Measurements from ENCODE around the gene IL3.

Gene IL3

GRCh38 chr5:132057498-132058255, 2.8 kb upstream of the IL3 start:
- no peak for FAIRE-seq

GRCh38 chr5:132058646-132059042, 1.8 kb upstream of the IL3 start:
- FAIRE-seq, result no peak

- no peak for FAIRE-seq
These were observed 1.3 kb upstream of the IL3 start for GRCh38 chr5:132059043-132059695.

GRCh38 chr5:132059696-132060500, 557 bp upstream of the IL3 start:
- no peak for FAIRE-seq

GRCh38 chr5:132063090-132063911, 2.8 kb downstream of the IL3 start:
- no peak for FAIRE-seq

GRCh38 chr5:132064140-132064539, 3.7 kb downstream of the IL3 start:
- no peak for FAIRE-seq

- FAIRE-seq, result no peak
These were observed 4.4 kb downstream of the IL3 start for GRCh38 chr5:132064738-132065331.

- FAIRE-seq, result no peak
These were observed 5.0 kb downstream of the IL3 start for GRCh38 chr5:132065351-132065937.

- FAIRE-seq, result no peak
These were observed 5.7 kb downstream of the IL3 start for GRCh38 chr5:132065951-132066701.

GRCh38 chr5:132066871-132067270, 6.4 kb downstream of the IL3 start:
- FAIRE-seq, result no peak

GRCh38 chr5:132067451-132067850, 7.0 kb downstream of the IL3 start:
- no peak for FAIRE-seq

- no peak for FAIRE-seq
These were observed 7.7 kb downstream of the IL3 start for GRCh38 chr5:132067941-132068808.

GRCh38 chr5:132069561-132069960, 9.1 kb downstream of the IL3 start:
- no peak for FAIRE-seq

GRCh38 chr5:132069994-132070393, 9.5 kb downstream of the IL3 start:
- no peak for FAIRE-seq

GRCh38 chr5:132070460-132071337, 10.2 kb downstream of the IL3 start:
- no peak for FAIRE-seq

GRCh38 chr5:132071338-132071707, 10.9 kb downstream of the IL3 start:
- FAIRE-seq, result no peak

- no peak for FAIRE-seq
These were observed 11.6 kb downstream of the IL3 start for GRCh38 chr5:132072070-132072469.

GRCh38 chr5:132072528-132072927, 12.1 kb downstream of the IL3 start:
- FAIRE-seq, result no peak
